ENCODE results near the gene WDFY4. TPM values are rescaled to one million over a fixed set of nuclear protein-coding genes. Genes with fewer than 3 reads are reported as not detected.

WDFY4 gene
- total and polyA plus RNA-seq, 2 of the 4 experiments (the other 2 are of a cell fraction): not detected

DNA sequence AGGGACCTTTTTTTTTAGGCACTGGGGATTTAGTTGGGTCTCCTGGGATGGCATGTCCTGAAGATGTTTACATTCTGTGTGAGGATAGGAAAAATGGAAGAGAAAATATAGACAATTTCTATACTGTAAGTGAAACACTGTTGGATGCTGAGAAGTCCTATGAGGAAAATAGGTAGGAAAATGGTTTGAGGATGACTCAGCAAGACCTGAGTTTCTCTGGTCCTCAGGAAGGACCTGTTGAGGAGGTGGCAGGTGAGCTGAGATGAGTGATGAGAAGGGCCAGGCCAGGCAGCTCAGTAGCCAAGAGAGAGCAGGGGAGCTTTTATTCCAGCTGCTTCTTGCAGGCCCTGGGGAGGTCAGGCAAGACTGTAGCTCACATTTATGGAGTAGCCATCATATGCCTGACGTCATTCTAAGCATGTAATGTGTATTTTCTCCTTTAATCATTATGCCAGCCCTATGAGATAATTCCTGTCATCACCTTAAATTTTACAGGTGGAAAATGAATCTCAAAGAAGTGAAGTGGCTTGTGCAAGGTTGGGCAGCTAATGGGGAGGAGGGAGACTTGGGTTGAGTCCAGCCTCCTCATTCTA, 274.0 kb downstream of the WDFY4 start:
- Histone ChIP-seq H4K20me1 (ENCODE audit: insufficient read depth, low read length) (no peaks in the 10 kb centered on the region), H3K14ac (replicated peaks; ENCODE audit: low read depth, low read length) (no peak overlapping the region), H3K9me3 (ENCODE audit: control insufficient read depth, insufficient read depth, low read length) (no peaks in the 10 kb centered on the region), H2BK5ac (ENCODE audit: low read depth, low read length, poor library complexity, severe bottlenecking) (no peak overlapping the region), H4K91ac (ENCODE audit: insufficient read depth, low read depth, low read length) (no peak overlapping the region), H3K27me3 (ENCODE audit: control insufficient read depth, insufficient read depth, low read length) (peaks cover 10% of the 10 kb centered on the region), H3K56ac (ENCODE audit: extremely low read depth, insufficient read depth, low read length) (no peak overlapping the region), H3K23ac (ENCODE audit: low read depth, low read length) (no peak overlapping the region), H2BK20ac (ENCODE audit: low read depth, low read length) (no peak overlapping the region), H2AFZ (replicated peaks; ENCODE audit: low read length, poor library complexity) (no peak overlapping the region), H3K9ac (ENCODE audit: low read depth, low read length) (no peak overlapping the region), H3K18ac (ENCODE audit: low read depth, low read length) (no peak overlapping the region), H2AK9ac (replicated peaks; ENCODE audit: low read depth, low read length, poor library complexity) (no peak overlapping the region), H2BK15ac (ENCODE audit: low read depth, low read length) (no peak overlapping the region), H3K4me1 (ENCODE audit: control insufficient read depth, insufficient read depth, low read length) (no peaks in the 10 kb centered on the region), H3K27ac (ENCODE audit: insufficient read depth, low read length) (no peak overlapping the region), H4K8ac (ENCODE audit: low read depth in 2 of 2, low read length in 2 of 2) (no peak overlapping the region), H3K4me3 (ENCODE audit: insufficient read depth, low read depth, low read length) (no peak overlapping the region), H3K9me1 (ENCODE audit: insufficient read depth, low read length) (no peaks in the 10 kb centered on the region), H2BK120ac (ENCODE audit: low read depth, low read length) (no peak overlapping the region), H2AK5ac (ENCODE audit: low read depth, low read length) (no peak overlapping the region), H3K4me2 (ENCODE audit: low read depth, low read length) (no peak overlapping the region), H4K5ac (ENCODE audit: low read depth, low read length) (no peak overlapping the region), H3K36me3 (ENCODE audit: control insufficient read depth, insufficient read depth, low read length) (no peaks in the 10 kb centered on the region), H3K4ac (ENCODE audit: low read depth, low read length) (no peak overlapping the region), H3K79me1 (ENCODE audit: low read depth in 1 of 2, low read length in 2 of 2) (no peaks in the 10 kb centered on the region)
- DNase-seq: no peak
- TF ChIP-seq, protein P1, sequence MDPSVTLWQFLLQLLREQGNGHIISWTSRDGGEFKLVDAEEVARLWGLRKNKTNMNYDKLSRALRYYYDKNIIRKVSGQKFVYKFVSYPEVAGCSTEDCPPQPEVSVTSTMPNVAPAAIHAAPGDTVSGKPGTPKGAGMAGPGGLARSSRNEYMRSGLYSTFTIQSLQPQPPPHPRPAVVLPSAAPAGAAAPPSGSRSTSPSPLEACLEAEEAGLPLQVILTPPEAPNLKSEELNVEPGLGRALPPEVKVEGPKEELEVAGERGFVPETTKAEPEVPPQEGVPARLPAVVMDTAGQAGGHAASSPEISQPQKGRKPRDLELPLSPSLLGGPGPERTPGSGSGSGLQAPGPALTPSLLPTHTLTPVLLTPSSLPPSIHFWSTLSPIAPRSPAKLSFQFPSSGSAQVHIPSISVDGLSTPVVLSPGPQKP (IDR thresholded peaks at IDR 0.05; ENCODE audit: borderline replicate concordance, low read depth, low read length): no peak
- TF ChIP-seq NFE2L2 (IDR thresholded peaks at IDR 0.05; ENCODE audit: low read depth, low read length): peak; percentile 58
- no peak for TF ChIP-seq CEBPB (IDR thresholded peaks at IDR 0.05; ENCODE audit: low read depth, low read length)
- no peak for TF ChIP-seq RAD21 (IDR thresholded peaks at IDR 0.05; ENCODE audit: low read length)
- in situ Hi-C loops (cut with MboI; ENCODE audit: low sequenced_read_pairs) (no loop called here), dilution Hi-C loops (cut with HindIII; ENCODE audit: low sequenced_read_pairs, unreplicated experiment) (no loop called here), intact Hi-C loops (cut with micrococcal nuclease) (no loop called here)
- ATAC-seq (ENCODE audit: low read depth): no peak
- CTCF ChIA-PET: interaction anchor here (0.6 kb wide), 1 partner anchor 366 kb away, joined by 3 read pairs; no protein-coding TSS in a partner anchor
- POLR2A ChIA-PET (ENCODE audit: unreplicated experiment): no interaction called here
- no TSS peak for BruUV-seq (replicated peaks)
- no CpG with 5 or more reads among the region's 1 CpG for WGBS, 2 experiments (ENCODE audit: extremely low coverage in 2 of 2, insufficient read length in 1 of 2)

All from IMR-90 (cell line).